Stomach (tissue), 19 donors: ENCODE measurements around the gene SELENBP1. TPM values are rescaled to one million over a fixed set of nuclear protein-coding genes. Genes with fewer than 3 reads are reported as not detected.

ENCODE experiments used
- DNase-seq, 2 donors: peaks; one replicate each; pipeline versions ENCODE4 v3.0.0 to v3.0.0-alpha.2; 2013 to 2019
- H3K27ac ChIP-seq, 5 donors: fragments of 200-600 bp in 4 of 5; sonication (generic) in 4 of 5; one replicate each; pipeline ENCODE4 v1.5.1; 2013 to 2019; ENCODE audit warnings: mild to moderate bottlenecking in 1 of 5, moderate library complexity in 1 of 5
- H3K27me3 ChIP-seq, 3 donors: fragments of 200-600 bp; sonication (generic); one replicate each; pipeline ENCODE4 v1.5.1; 2017 to 2019; ENCODE audit warnings: mixed run types in 1 of 3
- H3K36me3 ChIP-seq, 4 donors: fragments of 200-600 bp; sonication (generic); 1 replicate in 3 of 4; 2 replicates in 1 of 4; pipeline ENCODE4 v1.5.1; 2016 to 2019
- H3K4me1 ChIP-seq, 4 donors: fragments of 200-600 bp; sonication (generic); one replicate each; pipeline ENCODE4 v1.5.1; 2016 to 2019
- H3K4me3 ChIP-seq, 4 donors: fragments of 200-600 bp; sonication (generic) in 3 of 4; one replicate each; pipeline ENCODE4 v1.5.1; 2016 to 2019; ENCODE audit warnings: mild to moderate bottlenecking in 1 of 4
- H3K9me3 ChIP-seq, 4 donors: fragments of 200-600 bp; sonication (generic); one replicate each; pipeline ENCODE4 v1.5.1; 2016 to 2019
- EP300 ChIP-seq: sonication (generic); formaldehyde crosslinking; IDR thresholded peaks from one replicate; pipeline ENCODE4 v1.6.1; 2017; ENCODE audit warnings: antibody characterized with exemption
- POLR2A ChIP-seq, 4 donors: fragments of 450-650 bp; IDR thresholded peaks; one replicate each; pipeline ENCODE4 v1.6.1; 2016; ENCODE audit warnings: antibody characterized with exemption in 4 of 4, control low read depth in 2 of 4, mild to moderate bottlenecking in 1 of 4, moderate library complexity in 1 of 4
- POLR2AphosphoS5 ChIP-seq, 3 donors: sonication (generic); formaldehyde crosslinking; IDR thresholded peaks; one replicate each; pipeline ENCODE4 v1.6.1; 2016; ENCODE audit warnings: antibody characterized with exemption in 3 of 3
- WGBS, 5 donors: extraction: QIAGEN DNeasy Blood & Tissue Kit in 3 of 5; methylation state at CpG; one replicate each; pipeline versions ENCODE4 v1.1.5 to v1.1.7; 2013 to 2018; 5-methylcytosine and 5-hydroxymethylcytosine counted together
- intact Hi-C: fragments of 100-400 bp; cut with DNase I; formaldehyde crosslinking; loops from one replicate; pipeline ENCODE4 v1.15.1; 2023; ENCODE audit warnings: low total_unique reads
- long read RNA-seq, 10 donors: transcript quantifications; one replicate each; lab custom pipeline, GENCODE V29; 2026
- polyA plus RNA-seq, 3 donors: library from polyadenylated mRNA; stranded (reverse); fragments of 200-250 nt; gene quantifications; one replicate each; pipeline ENCODE4 v1.2.3, GENCODE V29; 2013
- total RNA-seq, 5 donors: library from RNA; depleted of rRNA; stranded (reverse); fragments of >200 nt; gene quantifications; one replicate each; pipeline versions ENCODE4 v1.1.0 to v1.2.3, GENCODE V29; 2014 to 2016
- TF ChIP-seq, protein P1 (sequence below), 7 experiments: fragments of 450-650 bp in 4 of 7; fragments of 200-600 bp in 3 of 7; sonication (generic) in 3 of 7; IDR thresholded peaks; one replicate each; pipeline ENCODE4 v1.5.1; 2016 to 2019; ENCODE audit warnings: antibody characterized with exemption in 7 of 7, control low read depth in 2 of 7, mild to moderate bottlenecking in 1 of 7
- donor health status: healthy with polysubstance abuse.
- donor health status: Bipolar disorder and iron deficiency.
- donor health status: healthy.

The SELENBP1 gene
- total RNA-seq (100 to 1,000 TPM in 4 of 5 donors, 10 to 100 TPM in 1; 68.8 to 661 (median 281) TPM), polyA plus RNA-seq (100 to 1,000 TPM; 102 to 153 (median 117) TPM)
- long read RNA-seq, donor 1, partial matches to known transcripts: 5 of 10 reads
- long read RNA-seq, donor 1, other reads (novel, unspliced or antisense): 0 of 10 reads
- long read RNA-seq, donor 2, transcript SELENBP1-201 (12 exons, 1,752 nt): major isoform, 15 of 18 reads
- long read RNA-seq, donor 2, partial matches to known transcripts: 0 of 18 reads
- long read RNA-seq, donor 2, other reads (novel, unspliced or antisense): 0 of 18 reads
- long read RNA-seq, donor 3, transcript SELENBP1-201 (12 exons, 1,752 nt): major isoform, 6 of 20 reads
- long read RNA-seq, donor 3, partial matches to known transcripts: 7 of 20 reads
- long read RNA-seq, donor 3, other reads (novel, unspliced or antisense): 0 of 20 reads
- long read RNA-seq, donor 4, partial matches to known transcripts: 0 of 1 reads
- long read RNA-seq, donor 4, other reads (novel, unspliced or antisense): 0 of 1 reads
- long read RNA-seq, donor 5, transcript SELENBP1-201 (12 exons, 1,752 nt): major isoform, 9 of 13 reads
- long read RNA-seq, donor 5, partial matches to known transcripts: 0 of 13 reads
- long read RNA-seq, donor 5, other reads (novel, unspliced or antisense): 0 of 13 reads
- long read RNA-seq, donor 6: 0 reads
- long read RNA-seq, donor 7, transcript SELENBP1-201 (12 exons, 1,752 nt): major isoform, 14 of 41 reads
- long read RNA-seq, donor 7, partial matches to known transcripts: 22 of 41 reads
- long read RNA-seq, donor 7, other reads (novel, unspliced or antisense): 0 of 41 reads
- long read RNA-seq, donor 8, transcript SELENBP1-201 (12 exons, 1,752 nt): major isoform, 15 of 22 reads
- long read RNA-seq, donor 8, transcript SELENBP1-218 (11 exons, 1,963 nt): minor isoform, 5 of 22 reads
- long read RNA-seq, donor 8, partial matches to known transcripts: 0 of 22 reads
- long read RNA-seq, donor 8, other reads (novel, unspliced or antisense): 0 of 22 reads
- long read RNA-seq, donor 9, transcript SELENBP1-218 (11 exons, 1,963 nt): minor isoform, 5 of 15 reads
- long read RNA-seq, donor 9, transcript SELENBP1-201 (12 exons, 1,752 nt): major isoform, 9 of 15 reads
- long read RNA-seq, donor 9, partial matches to known transcripts: 0 of 15 reads
- long read RNA-seq, donor 9, other reads (novel, unspliced or antisense): 0 of 15 reads
- long read RNA-seq, donor 10, transcript SELENBP1-201 (12 exons, 1,752 nt): major isoform, 7 of 9 reads
- long read RNA-seq, donor 10, partial matches to known transcripts: 0 of 9 reads
- long read RNA-seq, donor 10, other reads (novel, unspliced or antisense): 0 of 9 reads

- 13 to 40% (median 15%) methylated on average over 11 of the region's 11 CpGs for WGBS, 5 donors
- DNase-seq: peak; percentile 95 to 96
- H3K4me3 ChIP-seq: peak within 1 kb of the TSS; percentile 53 to 65 (median 58)
- H3K36me3 ChIP-seq: peaks cover 0 to 23% (median 16%) of the 10 kb centered on the region in 4 donors
- TF ChIP-seq POLR2A (IDR thresholded peaks at IDR 0.05) (peak in 2 of 4 donors; percentile 48 to 88), EP300 (no peak), POLR2AphosphoS5 (IDR thresholded peaks at IDR 0.05) (peak; percentile 28 to 98 (median 97))
- TF ChIP-seq, protein P1, sequence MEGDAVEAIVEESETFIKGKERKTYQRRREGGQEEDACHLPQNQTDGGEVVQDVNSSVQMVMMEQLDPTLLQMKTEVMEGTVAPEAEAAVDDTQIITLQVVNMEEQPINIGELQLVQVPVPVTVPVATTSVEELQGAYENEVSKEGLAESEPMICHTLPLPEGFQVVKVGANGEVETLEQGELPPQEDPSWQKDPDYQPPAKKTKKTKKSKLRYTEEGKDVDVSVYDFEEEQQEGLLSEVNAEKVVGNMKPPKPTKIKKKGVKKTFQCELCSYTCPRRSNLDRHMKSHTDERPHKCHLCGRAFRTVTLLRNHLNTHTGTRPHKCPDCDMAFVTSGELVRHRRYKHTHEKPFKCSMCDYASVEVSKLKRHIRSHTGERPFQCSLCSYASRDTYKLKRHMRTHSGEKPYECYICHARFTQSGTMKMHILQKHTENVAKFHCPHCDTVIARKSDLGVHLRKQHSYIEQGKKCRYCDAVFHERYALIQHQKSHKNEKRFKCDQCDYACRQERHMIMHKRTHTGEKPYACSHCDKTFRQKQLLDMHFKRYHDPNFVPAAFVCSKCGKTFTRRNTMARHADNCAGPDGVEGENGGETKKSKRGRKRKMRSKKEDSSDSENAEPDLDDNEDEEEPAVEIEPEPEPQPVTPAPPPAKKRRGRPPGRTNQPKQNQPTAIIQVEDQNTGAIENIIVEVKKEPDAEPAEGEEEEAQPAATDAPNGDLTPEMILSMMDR (IDR thresholded peaks at IDR 0.05): no peak
- H3K27me3 ChIP-seq: no peaks in the 10 kb centered on the region
- peaks cover 42 to 67% (median 62%) of the 10 kb centered on the region in 4 donors for H3K4me1 ChIP-seq
- intact Hi-C loops: no loop called here
- H3K9me3 ChIP-seq: no peaks in the 10 kb centered on the region
- H3K27ac ChIP-seq: peak within 1 kb of the TSS; percentile 85 to 92 (median 89)
Measured at GRCh38 chr1:151372058-151372934, at the start of gene SELENBP1. SELENBP1 (minus strand) TSS chr1:151372705; CDS start chr1:151372641, 64 bp downstream.

DNA sequence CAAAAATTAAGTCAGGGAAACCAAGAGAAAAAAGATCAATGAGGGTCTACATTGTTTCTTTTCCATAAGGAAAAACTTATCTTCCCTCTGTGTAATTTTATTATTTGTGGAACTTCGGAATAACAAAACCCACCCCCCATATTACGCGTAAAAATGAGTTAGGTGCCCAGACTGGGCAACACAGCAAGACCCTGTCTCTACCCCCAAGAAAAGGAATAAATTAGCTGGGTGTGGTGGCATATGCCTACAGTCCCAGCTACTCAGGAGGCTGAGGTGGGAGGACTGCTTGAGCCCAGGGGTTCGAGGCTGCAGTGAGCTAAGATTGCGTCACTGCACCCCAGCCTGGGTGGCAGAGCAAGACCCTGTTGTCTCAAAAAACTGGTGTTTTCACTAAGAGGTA is 47.3 kb upstream of the SELENBP1 start:
- Histone ChIP-seq H3K36me3 (peaks cover 55 to 100% (median 100%) of the 10 kb centered on the region in 4 donors), H3K27me3 (no peaks in the 10 kb centered on the region), H3K4me1 (no peaks in the 10 kb centered on the region), H3K27ac (no peak overlapping the region), H3K4me3 (no peak overlapping the region), H3K9me3 (no peaks in the 10 kb centered on the region)
- TF ChIP-seq POLR2AphosphoS5 (IDR thresholded peaks at IDR 0.05) (no peak), POLR2A (IDR thresholded peaks at IDR 0.05) (no peak), EP300 (no peak)
- TF ChIP-seq, protein P1 (IDR thresholded peaks at IDR 0.05): no peak
- WGBS, 5 donors: 77 to 96% (median 93%) methylated on average over 5 of the region's 5 CpGs
- no peak for DNase-seq
- intact Hi-C loops: no loop called here

GRCh38 chr1:151418081-151418480 is 45.6 kb upstream of the SELENBP1 start:
- Histone ChIP-seq H3K27ac (no peak overlapping the region), H3K4me3 (no peak overlapping the region), H3K36me3 (peaks cover 48 to 100% (median 100%) of the 10 kb centered on the region in 4 donors), H3K9me3 (no peaks in the 10 kb centered on the region), H3K27me3 (no peaks in the 10 kb centered on the region), H3K4me1 (no peaks in the 10 kb centered on the region)
- 89 to 97% (median 96%) methylated on average over 3 of the region's 3 CpGs for WGBS, 5 donors
- TF ChIP-seq EP300 (no peak), POLR2AphosphoS5 (IDR thresholded peaks at IDR 0.05) (no peak), POLR2A (IDR thresholded peaks at IDR 0.05) (no peak)
- TF ChIP-seq, protein P1 (IDR thresholded peaks at IDR 0.05): no peak
- intact Hi-C loops: no loop called here
- DNase-seq: no peak
